Measurements from ENCODE around the gene OR6V1. TPM values are rescaled to one million over a fixed set of nuclear protein-coding genes. Genes with fewer than 3 reads are reported as not detected.
"Not testable (repeated sequence)": the region's sequence is repeated elsewhere in the genome, so short reads cannot be mapped to it uniquely, and the experiment has no call there.

Gene OR6V1
- total and polyA plus RNA-seq, 5 donors, result not detected

- Histone ChIP-seq H3K4me1 (ENCODE audit: control insufficient read depth, insufficient read depth, low read length) (peaks cover 2% of the 10 kb centered on the region), H3K9me3 (ENCODE audit: control insufficient read depth, low read length) (no peaks in the 10 kb centered on the region), H3K27me3 (ENCODE audit: control insufficient read depth, insufficient read depth) (no peaks in the 10 kb centered on the region), H3K4me3 (ENCODE audit: low read length) (no peak overlapping the region), H3K27ac (ENCODE audit: low read length) (no peak overlapping the region)
- DNase-seq (no peak), ATAC-seq (no peak)
- WGBS, result 82% methylated on average over 3 of the region's 3 CpGs
- intact Hi-C loops (cut with DNase I), result no loop called here
Measured at GRCh38 chr7:143073556-143073955, 21.4 kb downstream of the OR6V1 start.

- H3K4me1 ChIP-seq (ENCODE audit: control insufficient read depth, insufficient read depth, low read length), result peaks cover 2% of the 10 kb centered on the region
- H3K27ac ChIP-seq (ENCODE audit: low read length), result no peak overlapping the region
- intact Hi-C loops (cut with DNase I), result no loop called here
- DNase-seq (no peak), ATAC-seq (no peak)
- H3K9me3 ChIP-seq (ENCODE audit: control insufficient read depth, low read length), result no peaks in the 10 kb centered on the region
- H3K4me3 ChIP-seq (ENCODE audit: low read length), result no peak overlapping the region
- H3K27me3 ChIP-seq (ENCODE audit: control insufficient read depth, insufficient read depth), result no peaks in the 10 kb centered on the region
Measured at GRCh38 chr7:143074141-143074540, 22.0 kb downstream of the OR6V1 start.

- intact Hi-C loops (cut with DNase I), result no loop called here
- no peaks in the 10 kb centered on the region for H3K4me1 ChIP-seq (ENCODE audit: control insufficient read depth, insufficient read depth, low read length)
Measured at GRCh38 chr7:143085109-143085508, 33.0 kb downstream of the OR6V1 start.

DNA sequence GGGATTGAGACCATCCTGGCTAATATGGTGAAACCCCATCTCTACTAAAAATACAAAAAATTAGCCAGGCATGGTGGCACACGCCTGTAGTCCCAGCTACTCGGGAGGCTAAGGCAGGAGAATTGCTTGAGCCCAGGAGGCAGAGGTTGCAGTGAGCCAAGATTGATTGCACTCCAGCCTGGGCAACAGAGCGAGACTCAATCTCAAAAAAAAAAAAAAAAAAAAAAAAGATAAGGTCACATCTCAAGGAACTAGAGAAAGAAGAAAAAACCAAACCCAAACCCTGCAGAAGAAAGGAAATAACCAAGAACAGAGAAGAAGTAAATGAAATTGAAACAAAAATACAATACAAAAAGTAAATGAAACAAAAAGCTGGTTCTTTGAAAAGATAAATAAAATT lies 33.5 kb downstream of the OR6V1 start:
- intact Hi-C loops (cut with DNase I), result not testable (repeated sequence)

More at GRCh38 chr7:143085109-143085508, 33.0 kb downstream of the OR6V1 start:
- Histone ChIP-seq H3K4me3 (ENCODE audit: low read length) (no peak overlapping the region), H3K27me3 (ENCODE audit: control insufficient read depth, insufficient read depth) (no peaks in the 10 kb centered on the region), H3K27ac (ENCODE audit: low read length) (no peak overlapping the region), H3K9me3 (ENCODE audit: control insufficient read depth, low read length) (no peaks in the 10 kb centered on the region)
- ATAC-seq (no peak), DNase-seq (no peak)
- 49% methylated on average over 1 of the region's 1 CpG for WGBS

GRCh38 chr7:143088549-143089231 lies 36.5 kb downstream of the OR6V1 start:
- H3K4me1 ChIP-seq (ENCODE audit: control insufficient read depth, insufficient read depth, low read length); ATAC-seq; intact Hi-C loops (cut with DNase I); H3K27ac ChIP-seq (ENCODE audit: low read length); H3K27me3 ChIP-seq (ENCODE audit: control insufficient read depth, insufficient read depth); H3K9me3 ChIP-seq (ENCODE audit: control insufficient read depth, low read length); H3K4me3 ChIP-seq (ENCODE audit: low read length): not testable (repeated sequence)
- 82% methylated on average over 16 of the region's 16 CpGs for WGBS
- peak in 1 of 3 donors; percentile 25 for DNase-seq

More for the DNA sequence above, 33.5 kb downstream of the OR6V1 start:
- not testable (repeated sequence) for H3K27ac ChIP-seq (ENCODE audit: low read length); H3K4me3 ChIP-seq (ENCODE audit: low read length); H3K4me1 ChIP-seq (ENCODE audit: control insufficient read depth, insufficient read depth, low read length); H3K27me3 ChIP-seq (ENCODE audit: control insufficient read depth, insufficient read depth); DNase-seq; ATAC-seq; H3K9me3 ChIP-seq (ENCODE audit: control insufficient read depth, low read length)
- WGBS, result 71% methylated on average over 3 of the region's 3 CpGs

- intact Hi-C loops (cut with DNase I), result no loop called here
- Histone ChIP-seq H3K9me3 (ENCODE audit: control insufficient read depth, low read length) (no peaks in the 10 kb centered on the region), H3K4me1 (ENCODE audit: control insufficient read depth, insufficient read depth, low read length) (no peaks in the 10 kb centered on the region), H3K4me3 (ENCODE audit: low read length) (no peak overlapping the region), H3K27me3 (ENCODE audit: control insufficient read depth, insufficient read depth) (no peaks in the 10 kb centered on the region), H3K27ac (ENCODE audit: low read length) (no peak overlapping the region)
- no peak for ATAC-seq
- 68% methylated on average over 2 of the region's 2 CpGs for WGBS
- no peak for DNase-seq
Measured at GRCh38 chr7:143096146-143096545, 44.0 kb downstream of the OR6V1 start.

- H3K27me3 ChIP-seq (ENCODE audit: control insufficient read depth, insufficient read depth); DNase-seq; ATAC-seq; H3K27ac ChIP-seq (ENCODE audit: low read length); H3K9me3 ChIP-seq (ENCODE audit: control insufficient read depth, low read length); H3K4me1 ChIP-seq (ENCODE audit: control insufficient read depth, insufficient read depth, low read length); H3K4me3 ChIP-seq (ENCODE audit: low read length); intact Hi-C loops (cut with DNase I): not testable (repeated sequence)
- 82% methylated on average over 1 of the region's 1 CpG for WGBS
Measured at GRCh38 chr7:143099579-143099978, 47.4 kb downstream of the OR6V1 start.

Other genes with a start within 250 kb of the OR6V1 start
- gene EPHB6, start 197.3 kb upstream of the OR6V1 start, total RNA-seq, result 10 to 100 TPM in 1 of 4 donors, 1 to 10 TPM in 3; 3.8 to 11.3 (median 6.7) TPM
- gene EPHB6, start 197.3 kb upstream of the OR6V1 start, polyA plus RNA-seq, result 6.9 TPM
- not detected for gene TRPV6, start 166.6 kb upstream of the OR6V1 start, total RNA-seq
- gene TRPV6, start 166.6 kb upstream of the OR6V1 start, polyA plus RNA-seq, result not detected
- not detected for gene TRPV5, start 118.6 kb upstream of the OR6V1 start, total RNA-seq
- gene TRPV5, start 118.6 kb upstream of the OR6V1 start, polyA plus RNA-seq, result not detected
- not detected for gene LLCFC1, start 112.9 kb upstream of the OR6V1 start, total RNA-seq
- not detected for gene LLCFC1, start 112.9 kb upstream of the OR6V1 start, polyA plus RNA-seq
- 1 to 10 TPM in 1 of 4 donors, under 1 TPM in 2, not detected in 1; 0.25 to 1.6 (median 0.60) TPM for gene KEL, start 90.0 kb upstream of the OR6V1 start, total RNA-seq
- 0.29 TPM for gene KEL, start 90.0 kb upstream of the OR6V1 start, polyA plus RNA-seq
- gene OR9A2, start 25.2 kb upstream of the OR6V1 start, total RNA-seq, result not detected
- not detected for gene OR9A2, start 25.2 kb upstream of the OR6V1 start, polyA plus RNA-seq
- not detected for gene PIP, start 79.7 kb downstream of the OR6V1 start, total RNA-seq
- gene PIP, start 79.7 kb downstream of the OR6V1 start, polyA plus RNA-seq, result not detected
- not detected for gene TAS2R39, start 131.1 kb downstream of the OR6V1 start, total RNA-seq
- not detected for gene TAS2R39, start 131.1 kb downstream of the OR6V1 start, polyA plus RNA-seq
- gene TAS2R40, start 169.7 kb downstream of the OR6V1 start, total RNA-seq, result not detected
- gene TAS2R40, start 169.7 kb downstream of the OR6V1 start, polyA plus RNA-seq, result not detected
- gene GSTK1, start 211.1 kb downstream of the OR6V1 start, total RNA-seq, result 100 to 1,000 TPM; 182 to 249 (median 234) TPM
- gene GSTK1, start 211.1 kb downstream of the OR6V1 start, polyA plus RNA-seq, result 280 TPM
- gene TMEM139, start 232.6 kb downstream of the OR6V1 start, total RNA-seq, result 1 to 10 TPM; 3.6 to 5.9 (median 4.5) TPM
- 10.9 TPM for gene TMEM139, start 232.6 kb downstream of the OR6V1 start, polyA plus RNA-seq
- gene CASP2, start 236.0 kb downstream of the OR6V1 start, total RNA-seq, result 10 to 100 TPM in 3 of 4 donors, 1 to 10 TPM in 1; 9.2 to 10.6 (median 10.2) TPM
- gene CASP2, start 236.0 kb downstream of the OR6V1 start, polyA plus RNA-seq, result 4.5 TPM

Measured in right cardiac atrium (tissue), 5 donors.